ENCODE data around the gene PLCB4.
A peak's percentile ranks its signal among the peaks of the same experiment; 100 is the strongest.
"Not testable (repeated sequence)": the region's sequence is repeated elsewhere in the genome, so short reads cannot be mapped to it uniquely, and the experiment has no call there.

The PLCB4 gene

GRCh38 chr20:9385345-9386310, 316.7 kb downstream of the PLCB4 start:
- DNase-seq, result not testable (repeated sequence)

- DNase-seq, result no peak
These were observed 319.4 kb downstream of the PLCB4 start for GRCh38 chr20:9388160-9388812.

GRCh38 chr20:9388813-9389161, 319.9 kb downstream of the PLCB4 start:
- no peak for DNase-seq

- no peak for DNase-seq
These were observed 320.5 kb downstream of the PLCB4 start for GRCh38 chr20:9389346-9389745.

- no peak for DNase-seq
These were observed 321.6 kb downstream of the PLCB4 start for GRCh38 chr20:9390441-9390840.

- peak; percentile 86 for DNase-seq
These were observed 324.3 kb downstream of the PLCB4 start for GRCh38 chr20:9392892-9393857.

- DNase-seq, result no peak
These were observed 327.1 kb downstream of the PLCB4 start for GRCh38 chr20:9395971-9396370.

- DNase-seq, result no peak
These were observed 329.0 kb downstream of the PLCB4 start for GRCh38 chr20:9397928-9398327.

GRCh38 chr20:9398882-9399281, 330.0 kb downstream of the PLCB4 start:
- no peak for DNase-seq

- no peak for DNase-seq
These were observed 330.4 kb downstream of the PLCB4 start for GRCh38 chr20:9399322-9399721.

- no peak for DNase-seq
These were observed 331.5 kb downstream of the PLCB4 start for GRCh38 chr20:9400171-9401025.

- DNase-seq, result no peak
These were observed 332.5 kb downstream of the PLCB4 start for GRCh38 chr20:9401371-9401770.

GRCh38 chr20:9402141-9402540, 333.3 kb downstream of the PLCB4 start:
- no peak for DNase-seq

GRCh38 chr20:9402546-9402945, 333.7 kb downstream of the PLCB4 start:
- no peak for DNase-seq

- no peak for DNase-seq
These were observed 334.6 kb downstream of the PLCB4 start for GRCh38 chr20:9403448-9403847.

- peak; percentile 77 for DNase-seq
These were observed 339.0 kb downstream of the PLCB4 start for GRCh38 chr20:9407805-9408421.

GRCh38 chr20:9408422-9409300, 339.8 kb downstream of the PLCB4 start:
- DNase-seq, result no peak

GRCh38 chr20:9409352-9409751, 340.5 kb downstream of the PLCB4 start:
- no peak for DNase-seq

GRCh38 chr20:9409981-9410380, 341.1 kb downstream of the PLCB4 start:
- DNase-seq, result peak; percentile 65

GRCh38 chr20:9411833-9412232, 342.9 kb downstream of the PLCB4 start:
- DNase-seq, result no peak

- DNase-seq, result no peak
These were observed 343.4 kb downstream of the PLCB4 start for GRCh38 chr20:9412309-9412708.

Measured in islet precursor cell (in vitro differentiated cells).